ENCODE results near the gene HSF5.

Gene HSF5

DNA sequence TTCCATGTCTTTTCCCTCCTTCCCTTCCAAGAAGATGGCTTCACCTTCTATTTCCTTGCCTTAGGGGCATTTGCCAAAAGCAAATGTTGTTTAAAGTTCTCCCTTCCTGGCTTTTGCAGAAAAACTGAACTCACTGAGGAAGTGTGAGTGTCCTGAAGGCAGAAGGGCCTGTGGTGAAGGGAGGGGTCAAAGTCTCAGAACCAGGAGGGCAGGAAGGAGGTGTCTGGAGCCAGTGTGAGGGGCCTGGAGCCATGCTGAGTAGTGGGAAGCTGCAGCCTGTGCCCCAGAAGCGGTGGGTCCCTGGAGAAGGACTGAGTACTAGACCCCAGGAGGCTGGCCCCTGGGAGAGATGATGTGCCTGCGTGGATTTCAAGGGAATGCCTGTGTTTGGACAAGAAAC, 112.4 kb downstream of the HSF5 start:
- in situ Hi-C loops (cut with MboI; ENCODE audit: low sequenced_read_pairs, unreplicated experiment), result no loop called here
- TF ChIP-seq, protein P1, sequence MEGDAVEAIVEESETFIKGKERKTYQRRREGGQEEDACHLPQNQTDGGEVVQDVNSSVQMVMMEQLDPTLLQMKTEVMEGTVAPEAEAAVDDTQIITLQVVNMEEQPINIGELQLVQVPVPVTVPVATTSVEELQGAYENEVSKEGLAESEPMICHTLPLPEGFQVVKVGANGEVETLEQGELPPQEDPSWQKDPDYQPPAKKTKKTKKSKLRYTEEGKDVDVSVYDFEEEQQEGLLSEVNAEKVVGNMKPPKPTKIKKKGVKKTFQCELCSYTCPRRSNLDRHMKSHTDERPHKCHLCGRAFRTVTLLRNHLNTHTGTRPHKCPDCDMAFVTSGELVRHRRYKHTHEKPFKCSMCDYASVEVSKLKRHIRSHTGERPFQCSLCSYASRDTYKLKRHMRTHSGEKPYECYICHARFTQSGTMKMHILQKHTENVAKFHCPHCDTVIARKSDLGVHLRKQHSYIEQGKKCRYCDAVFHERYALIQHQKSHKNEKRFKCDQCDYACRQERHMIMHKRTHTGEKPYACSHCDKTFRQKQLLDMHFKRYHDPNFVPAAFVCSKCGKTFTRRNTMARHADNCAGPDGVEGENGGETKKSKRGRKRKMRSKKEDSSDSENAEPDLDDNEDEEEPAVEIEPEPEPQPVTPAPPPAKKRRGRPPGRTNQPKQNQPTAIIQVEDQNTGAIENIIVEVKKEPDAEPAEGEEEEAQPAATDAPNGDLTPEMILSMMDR (IDR thresholded peaks at IDR 0.05; ENCODE audit: borderline replicate concordance, control extremely low read depth, extremely low read depth, insufficient read depth, missing control alignments), result no peak
- DNase-seq (ENCODE audit: low spot score), result no peak

DNA sequence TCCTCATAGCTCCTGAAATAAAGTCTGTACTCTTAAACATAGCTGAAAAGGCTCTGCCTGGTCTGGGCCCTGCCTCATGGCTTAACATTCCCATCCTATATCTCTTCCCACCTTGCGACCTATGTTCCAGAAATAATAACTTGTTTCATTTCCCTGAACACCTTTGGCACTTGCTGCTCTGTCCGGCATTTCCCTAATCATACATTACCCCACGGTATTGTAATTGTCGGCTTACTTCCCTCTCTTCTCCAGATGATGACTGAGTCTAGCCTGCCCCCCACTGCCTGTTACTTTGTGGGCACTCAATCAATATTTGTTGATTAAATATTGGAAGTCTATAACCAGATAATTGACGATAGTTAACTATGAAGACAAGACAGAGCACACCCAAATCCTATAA, 113.0 kb downstream of the HSF5 start:
- in situ Hi-C loops (cut with MboI; ENCODE audit: low sequenced_read_pairs, unreplicated experiment), result no loop called here
- no peak for DNase-seq (ENCODE audit: low spot score)
- TF ChIP-seq, protein P1 (IDR thresholded peaks at IDR 0.05; ENCODE audit: borderline replicate concordance, control extremely low read depth, extremely low read depth, insufficient read depth, missing control alignments), result no peak

DNA sequence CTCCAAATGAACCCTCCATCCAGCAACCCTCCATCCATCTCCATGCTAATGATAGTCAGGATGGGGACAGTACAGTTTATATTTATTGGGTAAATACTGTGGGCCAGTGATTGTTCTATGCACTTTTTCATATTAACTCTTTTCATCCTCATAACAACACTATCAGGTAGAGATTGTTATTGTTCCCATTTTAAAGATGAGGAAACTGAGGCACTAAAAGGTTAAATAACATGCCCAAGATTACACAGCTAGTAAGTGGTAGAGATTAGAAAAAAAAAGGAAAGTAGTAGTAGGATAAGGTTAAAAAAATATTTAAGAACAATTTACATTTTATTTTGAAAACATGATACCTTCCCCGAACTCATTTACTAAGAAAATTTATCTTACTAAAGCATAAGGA, 114.3 kb downstream of the HSF5 start:
- in situ Hi-C loops (cut with MboI; ENCODE audit: low sequenced_read_pairs, unreplicated experiment), result no loop called here
- TF ChIP-seq, protein P1 (IDR thresholded peaks at IDR 0.05; ENCODE audit: borderline replicate concordance, control extremely low read depth, extremely low read depth, insufficient read depth, missing control alignments), result no peak
- DNase-seq (ENCODE audit: low spot score), result no peak

DNA sequence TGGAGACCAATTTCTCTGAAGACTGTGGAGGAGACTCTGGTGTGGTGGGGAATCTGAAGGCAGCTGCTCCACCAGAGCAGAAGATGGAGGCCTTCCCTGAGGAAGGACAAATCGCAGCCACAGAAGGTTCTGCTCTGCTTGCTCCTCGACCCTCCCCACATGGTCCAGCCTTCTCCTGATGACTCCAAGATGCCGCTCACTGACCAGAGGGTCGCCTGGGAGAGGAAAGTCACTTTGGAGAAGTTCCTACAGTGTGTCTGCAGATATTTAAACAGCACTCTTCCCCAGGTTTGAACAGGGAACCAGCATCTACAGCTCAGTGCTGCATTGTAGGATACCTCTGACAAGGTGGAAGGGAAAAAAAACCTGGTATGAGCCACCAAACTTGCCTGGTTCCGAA, 115.2 kb downstream of the HSF5 start:
- no peak for DNase-seq (ENCODE audit: low spot score)
- TF ChIP-seq, protein P1 (IDR thresholded peaks at IDR 0.05; ENCODE audit: borderline replicate concordance, control extremely low read depth, extremely low read depth, insufficient read depth, missing control alignments), result no peak
- in situ Hi-C loops (cut with MboI; ENCODE audit: low sequenced_read_pairs, unreplicated experiment), result no loop called here

DNA sequence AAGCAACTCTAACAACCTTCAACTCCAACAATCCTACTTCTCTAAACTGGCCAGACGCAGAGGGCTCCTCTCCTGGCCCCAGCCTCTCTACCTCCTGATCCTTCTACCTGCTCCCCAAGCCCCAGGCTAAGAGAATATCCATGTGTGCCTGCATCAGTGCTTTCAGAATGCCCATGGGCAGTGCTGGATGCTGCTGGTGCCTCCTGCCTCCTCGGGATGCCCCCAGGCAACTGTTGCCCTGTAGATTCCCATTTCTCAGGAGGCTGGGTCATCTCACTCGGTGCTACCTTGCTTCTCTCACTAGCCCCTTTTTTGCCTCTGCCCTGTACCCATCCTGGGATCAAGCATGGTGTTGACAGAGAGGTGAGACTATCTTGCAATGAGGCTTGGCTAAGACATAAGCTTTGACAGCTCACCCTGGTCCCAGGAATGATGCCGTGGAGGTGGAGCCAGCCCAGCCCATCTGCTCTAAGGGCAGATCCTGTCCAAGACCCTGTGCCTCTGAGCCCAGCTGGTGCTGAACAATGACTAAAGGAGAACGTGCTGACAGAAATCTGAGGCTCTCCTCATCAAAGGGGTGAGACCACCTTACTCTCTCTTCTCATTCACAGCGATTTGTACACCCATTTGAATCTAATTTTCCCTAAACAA, 116.8 kb downstream of the HSF5 start:
- in situ Hi-C loops (cut with MboI; ENCODE audit: low sequenced_read_pairs, unreplicated experiment), result no loop called here
- TF ChIP-seq, protein P1 (IDR thresholded peaks at IDR 0.05; ENCODE audit: borderline replicate concordance, control extremely low read depth, extremely low read depth, insufficient read depth, missing control alignments), result no peak
- DNase-seq (ENCODE audit: low spot score), result no peak

DNA sequence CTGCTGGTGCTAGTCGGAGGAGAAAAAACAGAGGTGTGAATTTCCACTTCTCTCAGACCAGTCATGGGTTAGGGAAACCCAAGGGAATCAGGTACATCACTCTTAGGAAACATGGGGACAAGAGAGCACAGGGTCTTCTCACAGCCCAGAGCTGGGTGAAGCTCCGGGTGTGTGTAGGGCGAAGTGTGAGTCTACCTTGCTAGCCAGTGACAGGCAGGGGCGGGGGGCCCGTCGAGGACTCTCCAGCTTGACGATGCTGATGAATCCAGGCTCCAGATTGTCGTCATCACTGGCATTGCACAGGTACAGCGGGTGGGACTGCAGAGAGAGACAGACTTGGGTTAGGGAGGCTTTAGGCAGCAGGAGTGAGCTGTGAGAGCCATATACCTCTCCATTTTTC, 117.5 kb downstream of the HSF5 start:
- TF ChIP-seq, protein P1 (IDR thresholded peaks at IDR 0.05; ENCODE audit: borderline replicate concordance, control extremely low read depth, extremely low read depth, insufficient read depth, missing control alignments), result no peak
- DNase-seq (ENCODE audit: low spot score), result no peak
- in situ Hi-C loops (cut with MboI; ENCODE audit: low sequenced_read_pairs, unreplicated experiment), result no loop called here

Measured in GM13976 (cell line).